GM12873 (cell line): ENCODE measurements around the gene LRRC70.

Experiments
- CTCF ChIP-seq: IDR thresholded peaks from 2 replicates; pipeline ENCODE4 v1.5.1; 2012; ENCODE audit warnings: low read depth, mild to moderate bottlenecking, moderate library complexity, low read length, control low read depth; ENCODE audit not compliant: insufficient read depth; ENCODE audit errors: missing control alignments

Gene LRRC70

GRCh38 chr5:62578540-62578939, at the start of gene LRRC70:
TSS of gene LRRC70 (plus strand) at chr5:62578819. CDS start at chr5:62579439, 620 bp downstream.
- TF ChIP-seq CTCF, result no peak

- TF ChIP-seq CTCF, result no peak
These were observed 45.0 kb upstream of the LRRC70 start for GRCh38 chr5:62533597-62533996.

- TF ChIP-seq CTCF, result no peak
These were observed 44.0 kb upstream of the LRRC70 start for GRCh38 chr5:62534461-62535236.

GRCh38 chr5:62536232-62536631, 42.4 kb upstream of the LRRC70 start:
- TF ChIP-seq CTCF, result no peak

GRCh38 chr5:62536783-62537182, 41.8 kb upstream of the LRRC70 start:
- no peak for TF ChIP-seq CTCF

- TF ChIP-seq CTCF, result no peak
These were observed 40.3 kb upstream of the LRRC70 start for GRCh38 chr5:62538017-62538942.

GRCh38 chr5:62542720-62543119, 35.9 kb upstream of the LRRC70 start:
- no peak for TF ChIP-seq CTCF
